Fibroblast of peridontal ligament (primary cell): Measurements from ENCODE around the gene SH3TC1.

ENCODE experiments used
- DNase-seq: peaks from one replicate; pipeline ENCODE4 v3.0.0-alpha.2; 2010; ENCODE audit errors: extremely low read depth

SH3TC1 gene

DNA sequence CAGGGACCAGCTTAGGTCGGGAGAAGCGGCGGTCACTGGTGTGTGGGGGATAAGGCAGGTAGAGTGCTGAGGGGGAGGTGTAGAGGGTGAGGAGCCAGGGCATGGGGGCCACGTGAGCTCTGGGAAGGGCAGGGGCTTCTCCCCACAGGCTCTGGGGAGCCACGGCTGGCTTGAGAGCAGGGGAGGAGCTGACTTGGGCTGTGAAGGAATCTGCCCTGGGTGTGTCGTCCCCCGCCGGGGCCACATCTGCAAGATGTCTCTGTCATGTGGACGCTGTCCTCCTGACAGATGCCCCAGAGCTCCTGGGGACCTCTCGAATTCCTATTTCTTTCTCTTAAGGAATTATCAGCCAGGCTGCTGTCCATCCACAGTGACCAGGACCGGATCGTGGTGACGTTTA is 15.0 kb downstream of the SH3TC1 start:
- no peak for DNase-seq

DNA sequence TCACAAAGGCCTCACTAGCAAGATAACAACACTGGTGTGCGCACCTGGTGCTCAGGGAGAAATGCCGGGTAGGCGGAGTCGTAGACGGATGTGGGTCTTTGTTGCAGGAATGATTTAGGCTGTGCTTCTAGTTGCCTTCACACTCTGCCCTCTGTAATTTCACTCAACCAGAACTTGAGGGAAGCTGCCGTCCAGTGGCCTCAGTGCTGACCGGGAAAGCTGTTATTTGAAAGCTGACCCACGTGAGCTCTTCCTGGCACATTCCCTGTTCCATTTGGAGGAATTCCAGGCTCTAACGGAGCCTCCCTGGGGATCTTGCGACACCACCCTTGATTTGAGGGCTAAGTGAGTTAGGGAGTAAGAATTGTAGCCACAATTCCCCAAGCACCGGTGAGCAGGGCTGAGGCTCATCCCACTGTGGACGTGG is 15.9 kb downstream of the SH3TC1 start:
- peak; percentile 69 for DNase-seq

DNA sequence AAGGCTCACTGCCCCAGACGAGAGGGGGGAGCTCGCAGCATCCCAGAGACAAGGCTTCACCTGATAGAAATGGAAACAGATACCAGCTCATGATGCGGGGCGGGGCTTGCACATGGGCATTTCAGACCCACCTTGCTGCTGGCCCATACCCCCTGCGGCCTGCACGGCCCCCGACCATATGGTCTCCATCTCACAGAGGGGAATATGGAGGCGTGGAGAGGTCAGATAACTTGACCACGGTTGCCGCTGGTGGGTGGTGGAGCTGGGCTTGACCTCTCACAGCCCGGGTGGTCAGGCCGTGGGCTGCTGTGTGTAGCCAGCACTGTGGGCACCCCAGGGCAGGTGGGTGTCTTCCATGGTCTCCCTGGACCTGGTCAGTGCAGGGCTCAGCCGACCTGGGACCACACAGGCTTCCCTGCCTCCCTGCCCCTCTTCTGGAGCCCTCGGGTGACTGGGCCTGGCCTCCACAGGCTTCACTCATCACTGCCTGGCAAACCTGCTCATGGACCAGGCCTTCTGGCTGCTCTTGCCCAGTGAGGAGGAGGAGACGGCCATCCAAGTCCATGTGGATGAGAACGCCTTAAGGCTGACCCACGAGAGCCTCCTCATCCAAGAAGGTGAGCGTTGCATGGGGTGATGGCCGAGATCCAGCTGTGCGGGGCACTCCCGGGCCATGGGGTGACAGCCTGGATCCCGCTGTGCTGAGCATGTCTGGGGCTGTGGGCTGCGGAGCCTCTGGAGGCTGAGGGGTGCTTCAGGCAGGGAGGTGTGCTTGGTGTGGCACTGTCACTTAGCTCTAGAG is 16.8 kb downstream of the SH3TC1 start:
- no peak for DNase-seq

DNA sequence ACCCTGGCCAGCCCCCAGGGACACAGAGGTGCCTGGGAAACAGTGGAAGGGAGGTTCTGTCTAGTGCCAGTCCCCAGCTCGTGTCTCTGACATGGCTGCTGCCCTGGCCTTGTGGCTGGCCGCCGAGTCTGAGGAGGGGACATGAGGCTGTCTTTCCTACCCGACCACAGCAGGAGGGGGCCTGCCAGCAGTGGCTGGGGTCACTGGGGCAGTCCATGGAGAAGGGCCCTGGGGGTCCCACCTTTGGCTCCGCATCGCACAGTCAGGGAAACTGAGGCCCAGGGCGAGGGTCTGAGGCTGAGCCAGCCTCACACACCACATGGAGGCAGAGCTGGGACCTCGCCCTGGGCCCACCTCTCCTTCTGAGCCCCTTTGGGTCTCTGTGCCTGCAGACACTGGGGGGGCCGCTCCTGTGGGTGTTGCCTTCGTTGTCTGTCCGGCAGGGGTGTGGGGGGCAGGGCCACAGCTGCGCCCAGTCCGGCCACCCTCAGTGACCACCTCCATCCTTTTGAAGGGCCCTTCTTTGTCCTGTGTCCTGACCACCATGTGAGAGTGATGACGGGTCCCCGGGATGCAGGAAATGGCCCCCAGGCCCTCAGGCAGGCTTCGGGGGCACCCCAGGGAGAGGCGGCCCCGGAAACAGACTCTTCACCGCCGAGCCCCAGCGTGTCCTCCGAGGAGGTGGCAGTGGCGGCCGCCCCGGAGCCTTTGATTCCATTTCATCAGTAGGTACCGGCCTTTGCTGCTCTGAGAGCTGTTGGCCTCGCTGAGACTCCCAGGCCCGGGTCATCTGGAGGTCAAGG is 17.6 kb downstream of the SH3TC1 start:
- no peak for DNase-seq

DNA sequence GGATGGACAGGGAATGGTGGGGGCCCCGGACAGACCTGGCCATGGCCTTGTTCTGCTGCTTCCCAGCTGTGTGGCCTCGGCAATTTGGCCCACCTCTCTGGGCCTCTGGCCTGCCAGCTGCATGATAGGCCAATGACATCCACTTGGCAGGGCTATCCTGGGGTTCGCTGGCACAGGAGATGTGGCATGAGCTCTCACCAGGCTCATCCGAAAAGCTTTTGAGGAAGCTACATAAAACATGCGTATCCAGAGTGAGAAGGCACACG is 18.1 kb downstream of the SH3TC1 start:
- no peak for DNase-seq

DNA sequence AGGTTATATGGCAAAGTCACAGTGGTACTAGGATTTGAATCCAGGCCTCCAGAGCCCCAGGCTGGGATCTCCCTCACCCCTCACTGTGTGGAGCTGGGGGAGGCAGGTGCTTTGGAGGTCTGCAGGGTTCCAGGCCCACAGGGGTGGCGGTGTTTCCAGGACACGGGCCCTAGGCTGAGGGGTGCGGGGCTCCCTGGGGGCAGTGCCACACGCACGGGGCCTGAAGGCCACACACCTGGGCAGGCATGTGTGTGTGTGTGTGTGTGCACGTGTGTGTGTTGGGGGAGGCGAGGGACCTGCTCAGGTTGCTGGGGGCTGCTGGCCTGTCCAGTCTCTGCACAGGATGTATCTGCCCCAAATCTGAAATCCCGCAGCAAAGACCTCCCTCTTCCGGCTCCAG is 18.8 kb downstream of the SH3TC1 start:
- no peak for DNase-seq

DNA sequence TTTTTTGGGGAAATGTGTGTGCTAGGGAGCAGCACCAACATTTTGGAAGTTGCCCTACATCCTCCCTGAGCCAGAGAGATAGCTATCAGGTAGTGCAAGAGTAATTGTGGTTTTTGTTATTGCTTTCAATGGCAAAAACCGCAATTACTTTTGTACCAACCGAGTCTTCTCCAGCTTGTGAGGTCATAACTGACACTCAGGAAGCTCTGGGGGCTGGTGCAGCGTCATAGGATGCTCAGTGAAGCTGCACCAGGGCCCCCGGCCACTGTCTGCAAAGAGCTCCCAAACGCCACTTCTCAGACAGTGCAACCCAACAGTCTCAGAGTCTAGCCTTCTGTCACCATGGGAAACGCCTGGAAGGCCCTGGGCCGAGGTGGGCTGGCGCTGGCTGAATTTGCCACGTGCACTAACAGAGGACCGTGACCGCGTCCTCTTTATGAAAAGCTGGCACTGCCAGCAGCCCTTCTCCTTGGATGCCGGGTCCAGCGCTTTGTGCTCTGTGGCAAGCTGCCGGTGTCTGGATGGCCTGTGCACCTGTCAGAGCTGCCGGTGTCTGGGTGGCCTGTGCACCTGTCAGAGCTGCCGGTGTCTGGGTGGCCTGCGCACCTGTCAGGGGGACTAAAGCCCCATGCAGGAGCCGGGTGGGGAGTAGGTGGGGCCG is 19.4 kb downstream of the SH3TC1 start:
- DNase-seq: no peak

DNA sequence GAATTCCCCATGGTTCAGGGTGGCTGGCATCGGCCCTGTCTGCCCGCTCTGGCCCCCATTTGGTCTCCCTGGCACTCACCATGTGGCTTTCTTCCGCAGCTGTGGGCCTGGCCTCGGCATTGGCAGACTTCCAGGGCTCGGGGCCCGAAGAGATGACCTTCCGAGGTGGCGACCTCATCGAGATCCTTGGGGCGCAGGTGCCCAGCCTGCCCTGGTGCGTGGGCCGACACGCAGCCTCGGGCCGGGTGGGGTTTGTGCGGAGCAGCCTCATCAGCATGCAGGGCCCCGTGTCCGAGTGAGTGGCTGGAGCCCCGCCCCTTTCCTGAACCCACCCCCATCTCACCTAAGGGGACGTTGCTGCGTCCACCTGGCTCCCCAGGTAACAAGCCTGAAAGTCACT is 20.1 kb downstream of the SH3TC1 start:
- DNase-seq: no peak

DNA sequence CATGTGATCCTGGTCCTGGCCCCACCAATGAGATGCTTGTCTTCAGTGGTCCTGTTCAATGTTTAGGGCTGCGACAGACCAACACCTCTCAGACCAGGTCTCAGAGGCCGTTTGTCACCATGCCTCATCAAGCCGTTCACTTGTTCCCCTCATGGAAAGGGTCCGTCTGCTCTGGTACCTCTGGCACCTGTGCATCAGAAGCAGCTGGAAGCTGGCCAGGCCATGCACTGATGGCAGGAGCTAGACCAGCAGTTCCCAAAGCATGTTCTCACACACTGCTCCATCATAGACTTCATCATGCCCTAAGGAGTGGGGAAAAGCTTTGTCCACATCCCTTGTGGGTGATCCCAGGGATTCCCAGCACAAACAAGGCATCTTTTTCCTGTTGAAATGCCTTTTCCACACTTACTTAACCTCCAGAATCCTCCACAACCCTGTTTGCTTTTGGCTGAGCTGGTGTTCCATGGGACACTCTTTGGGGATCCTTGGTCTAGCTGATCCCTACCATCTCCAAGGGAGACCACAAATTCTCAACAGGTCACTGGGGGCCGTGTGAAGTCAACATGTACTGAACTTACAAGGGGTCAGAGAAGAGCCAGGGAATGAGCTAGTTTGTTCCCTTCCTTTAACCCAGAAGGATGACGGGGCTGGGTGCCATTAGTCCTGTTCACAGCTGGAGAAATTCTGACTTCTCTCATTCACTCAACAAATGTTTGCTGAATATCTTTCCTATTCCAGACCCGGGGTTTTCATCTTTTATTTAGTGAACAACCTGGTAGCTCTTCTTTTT is 21.8 kb downstream of the SH3TC1 start:
- no peak for DNase-seq

DNA sequence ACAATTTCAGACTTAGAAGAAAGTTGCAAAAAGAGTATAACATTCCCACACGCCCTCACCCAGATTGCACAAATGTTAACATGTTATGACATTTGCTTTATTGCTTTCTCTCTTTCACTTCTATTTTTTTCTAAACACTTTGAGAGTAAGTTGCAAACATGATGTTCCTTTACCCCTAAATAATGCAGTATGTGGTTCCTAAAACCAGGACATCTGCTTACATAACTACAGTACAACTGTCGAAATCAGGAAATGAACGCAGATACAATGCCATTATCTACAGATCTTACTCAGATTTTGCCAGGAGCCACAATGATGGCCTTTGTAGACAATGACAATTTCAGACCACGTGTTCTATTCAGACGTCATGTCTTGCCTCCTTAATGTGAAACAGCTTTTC is 22.4 kb downstream of the SH3TC1 start:
- DNase-seq: peak; percentile 57

DNA sequence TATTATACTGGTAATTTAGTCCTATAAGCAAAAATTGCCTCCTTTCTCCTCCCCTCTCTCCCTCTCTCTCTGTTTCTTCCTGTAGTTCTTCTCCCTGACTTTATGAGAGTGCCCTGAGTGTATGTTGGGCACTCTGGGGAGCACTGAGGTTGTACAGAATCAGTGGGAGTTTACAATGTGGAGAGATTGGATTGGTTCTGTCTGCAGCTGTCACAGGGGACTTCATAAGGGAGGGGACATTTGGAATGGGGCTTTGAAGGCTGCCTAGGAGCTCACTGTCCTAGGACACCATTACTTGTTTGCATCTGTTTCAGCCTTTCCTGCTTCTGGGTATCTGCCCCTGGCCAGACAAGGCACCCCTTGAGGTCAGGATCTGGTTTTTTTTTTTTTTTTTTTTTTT is 22.9 kb downstream of the SH3TC1 start:
- DNase-seq: no peak

DNA sequence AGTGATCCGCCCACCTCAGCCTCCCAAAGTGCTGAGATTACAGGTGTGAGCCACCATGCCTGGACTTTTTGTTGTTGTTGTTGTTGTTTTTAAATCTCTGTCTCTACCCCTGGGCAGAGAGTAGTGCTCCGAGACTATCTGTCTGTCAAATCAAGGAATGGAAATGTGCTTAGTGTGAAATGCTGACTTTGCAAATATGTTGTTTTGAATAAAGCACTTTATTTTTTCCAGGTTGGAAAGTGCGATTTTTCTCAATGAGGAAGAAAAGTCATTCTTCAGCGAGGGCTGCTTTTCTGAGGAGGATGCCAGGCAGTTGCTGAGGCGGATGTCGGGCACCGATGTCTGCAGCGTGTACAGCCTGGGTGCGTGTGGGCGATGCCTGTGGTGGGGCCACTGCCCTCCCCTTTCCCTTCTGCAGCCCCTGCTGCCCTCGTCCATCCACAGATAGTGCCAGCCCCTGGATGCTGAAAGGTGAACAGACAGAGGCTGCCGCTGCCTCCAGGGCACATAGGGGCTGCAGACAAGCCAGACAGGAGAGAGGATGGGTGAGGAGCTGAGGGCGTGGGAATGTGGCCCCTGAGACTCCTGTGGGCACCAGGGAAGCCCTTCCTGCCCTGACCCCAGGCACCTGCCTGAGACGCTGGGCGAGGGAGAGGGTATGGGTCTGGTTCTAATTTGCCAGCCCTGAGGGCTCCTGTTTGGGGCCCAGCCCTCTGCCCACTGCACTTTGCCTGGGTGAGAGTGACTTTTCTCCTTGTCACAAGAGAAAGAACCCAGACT is 23.7 kb downstream of the SH3TC1 start:
- no peak for DNase-seq

DNA sequence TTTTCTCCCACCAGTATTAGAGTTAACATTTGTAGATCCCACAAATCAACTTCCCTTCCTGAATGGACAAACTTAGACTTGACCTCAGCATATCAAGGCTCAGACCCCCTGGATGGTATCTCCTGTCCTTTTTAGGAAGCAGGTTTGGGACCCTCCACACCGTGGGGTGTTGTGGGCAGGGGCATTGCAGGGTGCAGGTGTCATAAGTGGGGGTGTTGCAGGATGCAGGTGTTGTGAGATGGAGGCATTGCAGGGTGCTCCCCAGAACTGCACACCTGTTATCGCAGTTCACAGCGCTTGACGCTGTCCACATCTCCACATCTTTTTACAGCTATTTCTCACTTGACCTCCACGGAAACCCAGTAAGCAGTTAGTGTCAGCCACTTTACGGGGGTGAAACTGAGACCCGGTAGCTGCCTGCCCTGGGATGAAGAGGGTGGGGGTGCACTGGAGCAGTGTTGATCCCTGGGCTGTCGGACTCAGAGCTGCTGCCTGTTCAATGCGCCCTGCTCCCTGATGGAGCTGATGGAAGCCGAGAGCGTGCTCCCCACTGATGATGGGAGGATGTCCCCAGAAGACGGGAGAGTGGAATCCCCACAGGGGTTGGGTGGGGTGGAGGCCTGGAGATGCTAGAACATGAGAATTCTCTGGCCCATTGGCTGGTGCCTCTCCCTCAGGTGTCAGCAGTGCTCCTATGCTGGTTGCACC is 25.3 kb downstream of the SH3TC1 start:
- DNase-seq: no peak

DNA sequence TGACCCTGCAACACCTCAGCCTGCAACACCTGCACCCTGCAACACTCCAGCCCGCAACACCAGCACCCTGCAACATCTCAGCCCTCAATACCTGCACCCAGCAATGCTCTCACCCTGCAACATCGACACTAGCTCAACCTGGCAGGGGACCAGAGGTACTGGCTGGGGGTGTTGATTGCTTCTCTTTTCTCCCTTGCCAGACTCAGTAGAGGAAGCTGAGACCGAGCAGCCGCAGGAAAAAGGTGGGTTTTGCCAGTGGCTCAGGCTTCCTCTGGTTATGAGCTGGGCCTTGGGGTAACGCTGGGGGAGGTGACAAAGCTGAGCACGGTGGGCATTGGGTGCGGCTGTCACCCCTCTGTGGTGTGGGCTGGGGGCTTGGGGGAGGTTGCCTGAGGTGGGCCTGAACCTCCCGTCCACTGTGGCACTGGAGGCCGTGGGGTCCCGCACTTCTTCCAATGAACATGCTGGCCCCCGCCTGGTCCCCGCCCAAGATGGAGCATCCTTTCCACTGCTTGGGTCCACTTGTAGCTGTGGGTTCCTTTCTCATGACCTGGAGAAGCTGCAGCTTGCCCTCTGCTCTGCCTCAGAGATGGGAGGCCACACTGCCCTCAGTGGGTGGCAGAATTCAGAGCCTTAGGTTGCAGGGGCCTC is 26.0 kb downstream of the SH3TC1 start:
- no peak for DNase-seq

DNA sequence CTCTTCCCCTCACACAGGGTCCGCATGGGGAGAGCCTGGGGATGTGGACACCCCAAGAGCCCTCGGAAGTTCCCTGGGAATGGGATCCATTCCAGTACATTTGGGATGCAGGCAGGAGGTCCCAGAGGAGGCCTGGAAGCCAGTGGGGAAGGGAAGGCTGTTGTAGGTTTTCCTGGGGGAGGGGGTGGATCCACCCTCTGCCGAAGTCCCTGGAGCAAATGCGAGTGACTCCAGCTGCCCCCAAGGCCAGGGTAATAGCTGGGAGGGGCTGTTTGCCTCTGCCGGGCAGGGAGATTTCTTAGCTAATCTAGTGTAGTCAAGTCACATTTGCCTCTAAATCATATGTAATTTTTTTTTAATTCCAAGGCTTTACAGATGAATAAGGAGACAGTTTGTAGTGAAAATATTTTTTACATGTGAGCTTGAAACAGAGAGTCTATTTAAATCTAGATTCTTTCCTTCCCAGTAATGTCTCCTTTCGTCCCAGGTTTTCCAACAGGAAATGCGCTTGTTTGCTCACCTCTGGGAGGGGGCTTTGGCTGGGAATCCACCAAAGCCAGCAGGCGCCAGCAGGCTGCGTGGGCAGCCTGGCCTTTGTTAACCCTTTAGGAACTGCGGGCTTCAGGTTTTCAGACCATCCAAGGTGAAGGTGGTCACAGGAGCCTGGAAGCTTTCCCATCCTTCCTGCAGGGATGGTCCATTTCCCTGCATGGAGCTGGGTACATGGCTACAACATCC is 26.8 kb downstream of the SH3TC1 start:
- no peak for DNase-seq

DNA sequence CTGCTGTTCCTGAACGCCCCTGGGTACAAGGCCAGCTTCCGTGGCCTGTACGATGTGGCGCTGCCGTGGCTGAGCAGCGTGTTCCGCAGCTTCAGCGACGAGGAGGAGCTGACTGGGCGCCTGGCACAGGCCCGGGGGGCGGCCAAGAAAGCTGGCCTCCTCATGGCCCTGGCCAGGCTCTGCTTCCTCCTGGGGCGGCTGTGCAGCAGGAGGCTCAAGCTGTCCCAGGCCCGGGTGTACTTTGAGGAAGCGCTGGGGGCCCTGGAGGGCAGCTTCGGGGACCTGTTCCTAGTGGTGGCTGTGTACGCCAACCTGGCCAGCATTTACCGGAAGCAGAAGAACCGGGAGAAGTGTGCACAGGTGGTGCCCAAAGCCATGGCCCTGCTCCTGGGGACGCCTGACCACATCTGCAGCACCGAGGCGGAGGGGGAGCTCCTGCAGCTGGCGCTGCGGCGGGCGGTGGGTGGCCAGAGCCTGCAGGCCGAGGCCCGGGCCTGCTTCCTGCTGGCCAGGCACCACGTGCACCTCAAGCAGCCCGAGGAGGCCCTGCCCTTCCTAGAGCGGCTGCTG is 28.2 kb downstream of the SH3TC1 start:
- no peak for DNase-seq

DNA sequence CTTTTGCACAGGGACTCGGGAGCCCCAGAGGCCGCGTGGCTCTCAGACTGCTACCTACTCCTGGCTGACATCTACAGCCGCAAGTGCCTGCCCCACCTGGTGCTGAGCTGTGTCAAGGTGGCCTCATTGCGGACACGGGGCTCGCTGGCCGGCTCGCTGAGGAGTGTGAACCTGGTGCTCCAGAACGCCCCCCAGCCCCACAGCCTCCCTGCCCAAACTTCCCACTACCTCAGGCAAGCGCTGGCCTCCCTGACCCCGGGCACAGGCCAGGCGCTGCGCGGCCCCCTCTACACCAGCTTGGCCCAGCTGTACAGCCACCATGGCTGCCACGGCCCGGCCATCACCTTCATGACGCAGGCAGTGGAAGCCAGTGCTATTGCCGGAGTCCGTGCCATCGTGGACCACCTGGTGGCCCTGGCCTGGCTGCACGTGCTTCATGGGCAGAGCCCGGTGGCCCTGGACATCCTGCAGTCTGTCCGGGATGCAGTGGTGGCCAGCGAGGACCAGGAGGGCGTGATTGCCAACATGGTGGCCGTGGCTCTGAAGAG is 28.8 kb downstream of the SH3TC1 start:
- DNase-seq: no peak

DNA sequence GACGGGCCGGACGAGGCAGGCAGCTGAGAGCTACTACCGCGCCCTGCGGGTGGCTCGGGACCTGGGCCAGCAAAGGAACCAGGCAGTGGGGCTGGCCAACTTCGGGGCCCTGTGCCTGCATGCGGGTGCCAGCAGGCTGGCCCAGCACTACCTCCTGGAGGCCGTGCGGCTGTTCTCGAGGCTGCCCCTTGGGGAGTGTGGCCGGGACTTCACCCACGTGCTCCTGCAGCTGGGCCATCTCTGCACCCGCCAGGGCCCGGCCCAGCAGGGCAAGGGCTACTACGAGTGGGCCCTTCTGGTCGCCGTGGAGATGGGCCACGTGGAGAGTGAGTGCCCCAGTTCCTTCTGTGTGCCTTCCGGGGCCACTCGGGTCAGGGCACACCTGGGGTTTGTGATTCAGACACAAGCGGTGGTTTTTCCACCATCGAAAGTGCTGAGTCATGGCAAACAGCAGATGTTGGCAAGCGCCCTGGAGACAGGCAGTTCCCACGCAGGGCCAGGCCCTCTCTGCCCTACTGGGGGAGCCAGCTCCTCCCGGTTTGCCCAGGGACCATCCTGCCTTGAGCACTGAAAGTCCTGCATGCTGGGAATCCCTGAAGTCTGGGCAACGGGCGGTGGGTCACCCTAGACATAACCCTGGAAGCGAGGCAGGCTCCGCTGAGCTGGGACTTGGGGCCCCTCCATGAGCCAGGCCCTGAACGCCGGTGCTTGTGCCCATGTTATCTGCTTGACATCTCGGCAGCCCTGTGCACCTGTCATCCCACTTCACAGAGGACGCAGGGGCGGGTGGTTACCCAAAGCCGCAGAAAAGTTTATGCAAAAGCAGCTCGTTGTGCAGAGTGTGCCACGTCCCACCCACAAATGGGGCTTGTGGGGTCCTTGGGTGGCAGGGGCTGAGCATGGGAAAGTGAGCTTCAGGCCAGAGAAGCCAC is 29.5 kb downstream of the SH3TC1 start:
- peak; percentile 78 for DNase-seq
